Tibial nerve (tissue), 3 donors: Measurements from ENCODE around the gene NT5C3A.

Experiments used
- EP300 ChIP-seq, 2 donors: sonication (generic); formaldehyde crosslinking; IDR thresholded peaks; one replicate each; pipeline ENCODE4 v1.6.1; 2017; ENCODE audit warnings: antibody characterized with exemption in 2 of 2, mild to moderate bottlenecking in 1 of 2
- POLR2A ChIP-seq, 2 donors: fragments of 450-650 bp; IDR thresholded peaks; one replicate each; pipeline ENCODE4 v1.6.1; 2017; ENCODE audit warnings: antibody characterized with exemption in 2 of 2, mild to moderate bottlenecking in 2 of 2, moderate library complexity in 2 of 2

- no peak for TF ChIP-seq EP300 (IDR thresholded peaks at IDR 0.05)
- TF ChIP-seq POLR2A (IDR thresholded peaks at IDR 0.05) = no peak
Measured at GRCh38 chr7:33079763-33080690, 17.5 kb upstream of the NT5C3A start.
